GM21423 (cell line): ENCODE data around the gene HIPK2.

Experiments
- ATAC-seq: cut with Tn5 transposase; IDR thresholded peaks from one replicate; pipeline ENCODE4 v1.9.1; 2021; ENCODE audit warnings: mild to moderate bottlenecking, moderate library complexity; ENCODE audit not compliant: unreplicated experiment

HIPK2 gene

GRCh38 chr7:139523968-139524815 is 253.6 kb downstream of the HIPK2 start:
- no peak for ATAC-seq

GRCh38 chr7:139523199-139523941 is 254.4 kb downstream of the HIPK2 start, which contains the start of gene CLEC2L:
Gene CLEC2L, plus strand, starts transcription at chr7:139523685. Its CDS starts 243 bp downstream, at chr7:139523928.
- ATAC-seq: no peak

GRCh38 chr7:139522830-139523198 is 255.0 kb downstream of the HIPK2 start:
- ATAC-seq: no peak

- ATAC-seq: no peak
Observed at GRCh38 chr7:139521439-139521838, 256.4 kb downstream of the HIPK2 start.

GRCh38 chr7:139515266-139515665 is 262.5 kb downstream of the HIPK2 start:
- no peak for ATAC-seq
